HL-60/S4 (cell line): Measurements from ENCODE around the gene TMC1.

Experiments
- in situ Hi-C: fragments of 300-500 bp; cut with MboI; formaldehyde crosslinking; loops from 2 replicates; pipeline ENCODE4 v1.14.3; 2022; ENCODE audit warnings: low sequenced_read_pairs

Gene TMC1

GRCh38 chr9:72855321-72855720 lies 333.9 kb downstream of the TMC1 start:
- in situ Hi-C loops, result loop anchor here (25.0 kb wide), 2 partner anchors 182 to 332 kb away; no protein-coding TSS in a partner anchor

DNA sequence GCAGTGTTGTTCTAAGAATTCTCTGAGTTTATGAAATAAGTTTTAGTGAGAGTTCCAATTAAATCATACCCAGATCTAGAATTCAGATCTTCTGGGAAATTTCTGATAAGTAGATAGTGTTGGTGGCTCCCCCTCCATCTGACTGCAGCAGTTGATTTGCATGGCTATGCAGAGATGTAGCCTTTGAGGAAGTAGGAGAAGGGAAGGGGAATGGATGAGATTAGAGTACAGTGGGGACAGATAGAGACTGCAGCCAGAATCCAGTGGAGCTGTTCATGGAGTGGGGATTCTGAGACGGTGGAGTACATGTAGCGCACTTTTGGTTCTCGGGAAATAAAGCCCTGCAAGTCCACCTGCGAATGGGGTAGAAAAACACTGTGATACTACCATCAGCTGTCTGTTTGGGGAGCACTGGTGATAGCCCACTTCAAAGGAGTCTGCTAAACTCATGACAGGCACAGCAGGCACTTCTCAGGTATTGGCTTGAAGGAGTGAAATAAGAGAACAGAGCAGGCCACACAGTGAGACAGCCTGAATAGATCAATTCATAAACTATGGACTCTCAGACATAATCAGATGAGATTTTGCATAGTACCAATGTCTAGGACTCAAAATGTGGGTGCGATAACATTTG lies 334.6 kb downstream of the TMC1 start:
- in situ Hi-C loops, result loop anchor here (25.0 kb wide), 2 partner anchors 181 to 331 kb away; no protein-coding TSS in a partner anchor

DNA sequence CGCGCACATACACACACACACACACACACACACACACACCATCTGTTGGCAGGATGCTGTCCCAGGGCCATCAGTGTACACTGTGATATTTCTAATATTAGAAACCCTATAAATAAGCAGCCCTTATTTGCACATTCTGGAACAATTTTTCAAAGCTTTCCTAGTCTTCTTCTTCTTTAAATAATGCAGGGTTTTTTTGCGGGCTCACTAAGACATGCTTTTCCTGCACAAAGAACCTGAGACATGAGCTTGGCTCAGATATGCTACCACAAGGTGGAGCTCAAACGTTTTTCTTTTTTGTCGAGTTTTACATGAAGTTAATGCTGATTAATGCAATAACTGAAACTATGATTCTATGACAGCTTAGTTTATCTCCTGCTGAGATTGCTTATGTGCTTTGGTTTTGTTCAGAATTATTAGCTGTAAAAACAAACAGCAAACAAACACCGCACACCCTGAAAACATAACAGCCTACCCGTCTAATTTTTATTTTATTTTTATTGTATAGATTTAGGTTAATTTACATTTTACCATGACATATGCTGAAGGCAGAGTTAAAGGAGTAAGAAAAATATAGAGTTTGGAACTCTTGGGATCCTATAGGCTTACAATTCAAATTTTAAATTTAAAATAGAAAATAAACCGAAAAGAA lies 335.7 kb downstream of the TMC1 start:
- in situ Hi-C loops, result loop anchor here (25.0 kb wide), 2 partner anchors 180 to 330 kb away; no protein-coding TSS in a partner anchor

GRCh38 chr9:72857624-72857996 lies 336.2 kb downstream of the TMC1 start:
- in situ Hi-C loops, result loop anchor here (25.0 kb wide), 2 partner anchors 180 to 330 kb away; no protein-coding TSS in a partner anchor

- in situ Hi-C loops, result loop anchor here (25.0 kb wide), 2 partner anchors 179 to 329 kb away; no protein-coding TSS in a partner anchor
Measured at GRCh38 chr9:72858089-72858912, 336.9 kb downstream of the TMC1 start.

GRCh38 chr9:72862788-72863187 lies 341.4 kb downstream of the TMC1 start:
- in situ Hi-C loops, result loop anchor here (25.0 kb wide), 2 partner anchors 175 to 325 kb away; no protein-coding TSS in a partner anchor

GRCh38 chr9:72863456-72864094 lies 342.2 kb downstream of the TMC1 start:
- in situ Hi-C loops, result loop anchor here (25.0 kb wide), 2 partner anchors 174 to 324 kb away; no protein-coding TSS in a partner anchor

GRCh38 chr9:72864327-72864726 lies 342.9 kb downstream of the TMC1 start:
- in situ Hi-C loops, result loop anchor here (25.0 kb wide), 2 partner anchors 173 to 323 kb away; no protein-coding TSS in a partner anchor

DNA sequence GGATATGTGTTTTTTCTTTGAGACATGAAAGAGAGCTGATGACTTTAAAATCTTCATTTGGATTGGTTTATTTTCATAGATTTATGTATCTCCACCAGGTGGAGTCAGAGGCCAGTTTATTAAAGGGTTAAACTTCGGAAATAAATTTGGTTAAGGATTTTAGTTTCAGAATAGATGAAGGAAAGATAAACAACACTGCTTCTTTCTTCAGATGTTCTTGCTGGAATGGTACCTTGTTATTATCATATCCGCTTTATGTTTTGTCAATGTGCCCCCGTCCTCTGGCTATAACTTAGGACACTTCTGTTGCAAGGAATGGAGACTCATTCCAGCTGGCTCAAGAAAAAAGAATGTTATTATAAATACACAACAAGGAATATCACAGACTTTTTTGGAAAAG lies 350.3 kb downstream of the TMC1 start:
- in situ Hi-C loops, result loop anchor here (25.0 kb wide), 2 partner anchors 166 to 316 kb away; no protein-coding TSS in a partner anchor

DNA sequence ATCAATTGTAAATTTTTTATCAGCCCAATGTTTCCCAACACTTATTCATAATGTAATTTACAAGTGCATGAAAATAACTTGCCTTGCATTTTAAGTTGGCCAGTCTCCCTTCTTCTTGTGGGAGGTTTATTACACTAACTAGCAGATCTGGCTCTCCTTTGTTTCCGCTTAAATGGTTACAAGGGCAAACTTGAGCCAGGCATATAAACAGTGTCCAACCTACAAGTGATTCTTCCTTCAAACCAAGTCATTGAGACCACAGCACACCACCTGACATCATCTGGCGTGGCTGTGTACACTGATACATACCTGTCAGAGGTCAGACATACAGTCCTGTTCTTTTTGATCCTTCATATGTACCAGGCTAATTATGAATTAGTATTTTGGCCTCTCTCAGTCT lies 351.3 kb downstream of the TMC1 start:
- in situ Hi-C loops, result loop anchor here (25.0 kb wide), 2 partner anchors 165 to 315 kb away; no protein-coding TSS in a partner anchor

DNA sequence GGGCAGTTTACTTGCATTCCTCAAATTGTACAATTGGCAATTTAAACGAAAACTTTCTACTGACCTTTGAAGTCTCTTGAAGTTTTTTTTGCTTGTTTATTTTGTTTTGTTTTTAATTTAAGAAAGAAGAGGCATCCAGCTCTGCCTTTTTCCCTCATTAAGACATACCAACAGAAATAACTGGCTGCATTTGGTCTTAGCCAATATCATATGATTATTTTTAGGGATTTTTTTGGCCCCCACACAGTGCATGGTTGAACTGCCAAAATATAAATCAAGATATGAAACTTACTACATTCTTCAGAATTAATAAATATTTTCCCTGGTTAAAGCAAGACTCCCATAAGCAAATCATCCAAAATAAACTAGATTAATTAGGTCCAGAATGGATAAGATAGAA lies 352.0 kb downstream of the TMC1 start:
- in situ Hi-C loops, result loop anchor here (25.0 kb wide), 2 partner anchors 164 to 314 kb away; no protein-coding TSS in a partner anchor

DNA sequence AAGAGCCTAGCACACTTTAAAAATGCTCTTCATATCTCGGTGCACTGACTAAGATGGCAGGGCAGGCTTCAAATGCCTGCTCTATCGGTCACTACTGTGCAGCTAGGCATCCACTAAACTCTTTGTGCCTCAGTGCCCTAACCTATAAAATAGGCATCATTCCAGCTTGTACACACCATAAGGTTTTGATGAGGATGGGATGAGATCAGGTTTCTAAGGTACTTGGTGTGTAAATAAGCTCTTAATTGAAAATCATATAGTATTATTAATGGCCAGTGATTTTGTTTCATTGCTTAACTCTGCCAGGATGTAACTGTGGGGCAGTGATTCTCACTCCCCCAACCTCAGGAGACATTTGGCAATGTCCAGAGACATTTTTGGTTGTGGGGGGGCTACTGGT lies 352.9 kb downstream of the TMC1 start:
- in situ Hi-C loops, result loop anchor here (25.0 kb wide), 2 partner anchors 163 to 313 kb away; no protein-coding TSS in a partner anchor

DNA sequence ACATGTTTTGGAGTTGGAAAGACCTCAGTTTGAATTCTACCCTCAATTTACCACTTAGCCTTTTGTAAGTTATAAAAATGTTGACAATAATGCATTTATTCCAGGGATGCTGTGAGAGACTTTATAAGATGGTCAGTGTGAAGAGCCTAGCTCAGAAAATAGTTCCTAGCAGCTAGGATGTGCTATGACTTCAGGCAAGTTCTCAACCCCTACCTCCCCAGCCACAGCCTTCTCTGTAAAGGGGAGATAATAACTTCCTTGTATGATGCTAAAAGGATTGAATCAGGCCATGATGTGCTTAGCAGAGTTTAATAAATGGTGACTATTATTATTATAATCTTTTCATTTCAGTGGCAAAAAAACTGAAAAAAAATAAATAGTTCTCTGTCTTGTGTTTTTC lies 353.8 kb downstream of the TMC1 start:
- in situ Hi-C loops, result no loop called here

GRCh38 chr9:72880821-72881220 lies 359.4 kb downstream of the TMC1 start:
- in situ Hi-C loops, result no loop called here

- in situ Hi-C loops, result no loop called here
Measured at GRCh38 chr9:72882117-72882775, 360.8 kb downstream of the TMC1 start.

GRCh38 chr9:72883875-72884274 lies 362.5 kb downstream of the TMC1 start:
- in situ Hi-C loops, result no loop called here

DNA sequence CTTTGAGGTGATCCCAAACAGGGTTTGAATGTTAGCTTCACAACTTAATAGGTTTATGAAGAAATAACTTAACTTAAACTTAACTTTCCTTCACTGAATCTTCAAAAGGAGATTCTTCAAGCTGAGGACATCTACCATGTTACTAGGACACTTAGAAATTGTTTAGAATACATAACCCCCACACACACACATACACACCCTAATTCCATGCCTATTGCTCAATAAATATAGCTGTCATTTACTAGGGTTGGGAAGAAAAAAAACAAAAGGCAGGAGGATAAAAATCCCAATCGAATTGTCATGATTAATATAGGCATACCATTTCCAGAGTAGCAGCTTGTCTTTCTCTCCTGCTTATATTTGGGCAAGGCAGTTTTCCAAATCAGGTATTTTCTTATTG lies 363.1 kb downstream of the TMC1 start:
- in situ Hi-C loops, result no loop called here
